Immature natural killer cell (primary cell): ENCODE measurements around the gene RFESD. TPM values are rescaled to one million over a fixed set of nuclear protein-coding genes. Genes with fewer than 3 reads are reported as not detected.

Source experiments
- DNase-seq, 3 donors: peaks; one replicate each; pipeline ENCODE4 v3.0.0; 2022; ENCODE audit warnings: mixed read lengths in 1 of 3
- H3K27ac Mint-ChIP-seq, 6 donors: one replicate each; pipeline ENCODE4 v1.8.0; 2020; ENCODE audit warnings: mixed read lengths in 6 of 6, mild to moderate bottlenecking in 5 of 6, inconsistent platforms in 4 of 6, moderate library complexity in 3 of 6
- H3K27me3 Mint-ChIP-seq, 3 donors: one replicate each; pipeline ENCODE4 v1.8.0; 2020 to 2021; ENCODE audit warnings: low read depth in 3 of 3, mild to moderate bottlenecking in 3 of 3, mixed read lengths in 3 of 3, moderate library complexity in 3 of 3, inconsistent platforms in 1 of 3
- H3K36me3 Mint-ChIP-seq, 3 donors: one replicate each; pipeline ENCODE4 v1.8.0; 2020; ENCODE audit warnings: mixed read lengths in 3 of 3, inconsistent platforms in 2 of 3, mild to moderate bottlenecking in 2 of 3
- H3K4me1 Mint-ChIP-seq, 2 donors: one replicate each; pipeline ENCODE4 v1.8.0; 2020; ENCODE audit warnings: inconsistent platforms in 2 of 2, mild to moderate bottlenecking in 2 of 2, mixed read lengths in 2 of 2, moderate library complexity in 1 of 2
- H3K4me3 Mint-ChIP-seq, 5 donors: one replicate each; pipeline ENCODE4 v1.8.0; 2020; ENCODE audit warnings: mild to moderate bottlenecking in 5 of 5, mixed read lengths in 5 of 5, inconsistent platforms in 3 of 5, moderate library complexity in 3 of 5
- H3K9me3 Mint-ChIP-seq, 6 donors: one replicate each; pipeline ENCODE4 v1.8.0; 2020; ENCODE audit warnings: mild to moderate bottlenecking in 6 of 6, mixed read lengths in 6 of 6, inconsistent platforms in 4 of 6, moderate library complexity in 3 of 6
- polyA plus RNA-seq, 3 donors: library from polyadenylated mRNA; unstranded; fragments of 300-500 nt; fragmentation: Illumina TruSeq; gene quantifications; one replicate each; pipeline ENCODE4 v1.2.3, GENCODE V29; 2021

The RFESD gene
- polyA plus RNA-seq, 3 donors from 2014 or later: 0.98 to 9.3 (median 2.4) TPM

DNA sequence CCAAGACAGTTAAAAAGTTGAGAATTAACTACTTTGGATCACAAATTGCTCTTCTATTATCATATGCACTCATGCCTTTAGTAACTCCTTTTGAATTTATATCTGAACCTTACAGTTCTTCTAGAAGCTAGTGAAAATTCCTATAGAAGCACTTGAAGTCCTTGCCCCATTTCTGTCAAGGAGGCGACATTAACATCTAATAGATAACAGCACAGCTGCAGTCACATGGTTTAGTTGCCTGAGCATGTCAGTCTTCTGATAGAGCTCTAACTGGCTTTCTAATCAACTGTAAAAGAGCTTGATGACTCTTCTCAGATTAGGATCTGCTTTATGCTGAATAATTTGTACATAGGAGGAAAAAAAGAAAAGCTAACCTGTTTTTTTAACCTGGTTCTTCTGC, 9.0 kb downstream of the RFESD start:
- H3K9me3 Mint-ChIP-seq: no peaks in the 10 kb centered on the region

DNA sequence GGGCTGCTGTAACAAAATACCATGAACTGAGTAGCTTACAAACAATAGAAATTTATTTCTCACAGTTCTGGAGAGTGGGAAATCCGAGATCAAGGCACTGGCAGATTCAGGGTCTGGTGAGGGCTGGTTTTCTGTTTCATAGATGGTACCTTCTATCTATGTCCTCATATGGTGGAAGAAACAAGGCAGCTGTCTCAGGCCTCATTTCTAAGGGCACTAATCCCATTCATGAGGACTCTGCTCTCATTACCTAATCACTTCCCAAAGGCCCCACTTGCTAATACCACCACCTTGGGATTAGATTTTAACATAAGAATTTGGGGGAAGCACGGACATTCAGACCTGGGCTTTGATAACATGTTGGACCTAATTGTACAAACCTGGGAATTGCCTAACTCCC, 13.5 kb downstream of the RFESD start:
- no peak for DNase-seq
- peaks cover 4 to 8% (median 6%) of the 10 kb centered on the region in 3 donors for H3K36me3 Mint-ChIP-seq
- no peaks in the 10 kb centered on the region for H3K27me3 Mint-ChIP-seq
- H3K9me3 Mint-ChIP-seq: no peaks in the 10 kb centered on the region
- no peak overlapping the region for H3K4me3 Mint-ChIP-seq
- H3K4me1 Mint-ChIP-seq: peaks cover 1 to 6% of the 10 kb centered on the region in 2 donors
- no peak overlapping the region for H3K27ac Mint-ChIP-seq

More for the DNA sequence above, 9.0 kb downstream of the RFESD start:
- no peaks in the 10 kb centered on the region for H3K27me3 Mint-ChIP-seq
- peaks cover 7 to 15% (median 12%) of the 10 kb centered on the region in 3 donors for H3K36me3 Mint-ChIP-seq
- DNase-seq: no peak
- no peaks in the 10 kb centered on the region for H3K4me1 Mint-ChIP-seq
- no peak overlapping the region for H3K27ac Mint-ChIP-seq
- no peak overlapping the region for H3K4me3 Mint-ChIP-seq

GRCh38 chr5:95662946-95663345, 16.4 kb downstream of the RFESD start:
- Mint-ChIP-seq H3K4me1 (peaks cover 1 to 6% of the 10 kb centered on the region in 2 donors), H3K4me3 (no peak overlapping the region), H3K9me3 (no peaks in the 10 kb centered on the region), H3K36me3 (peaks cover 0 to 8% (median 4%) of the 10 kb centered on the region in 3 donors), H3K27ac (no peak overlapping the region), H3K27me3 (no peaks in the 10 kb centered on the region)
- DNase-seq: no peak

- peak; percentile 23 to 39 (median 37) for DNase-seq
- no peaks in the 10 kb centered on the region for H3K27me3 Mint-ChIP-seq
- H3K27ac Mint-ChIP-seq: no peak overlapping the region
- H3K4me1 Mint-ChIP-seq: peaks cover 1 to 6% of the 10 kb centered on the region in 2 donors
- H3K9me3 Mint-ChIP-seq: no peaks in the 10 kb centered on the region
- H3K36me3 Mint-ChIP-seq: peaks cover 0 to 1% (median 0%) of the 10 kb centered on the region in 3 donors
- H3K4me3 Mint-ChIP-seq: no peak overlapping the region
Measured at GRCh38 chr5:95664204-95664786, 17.7 kb downstream of the RFESD start.

DNA sequence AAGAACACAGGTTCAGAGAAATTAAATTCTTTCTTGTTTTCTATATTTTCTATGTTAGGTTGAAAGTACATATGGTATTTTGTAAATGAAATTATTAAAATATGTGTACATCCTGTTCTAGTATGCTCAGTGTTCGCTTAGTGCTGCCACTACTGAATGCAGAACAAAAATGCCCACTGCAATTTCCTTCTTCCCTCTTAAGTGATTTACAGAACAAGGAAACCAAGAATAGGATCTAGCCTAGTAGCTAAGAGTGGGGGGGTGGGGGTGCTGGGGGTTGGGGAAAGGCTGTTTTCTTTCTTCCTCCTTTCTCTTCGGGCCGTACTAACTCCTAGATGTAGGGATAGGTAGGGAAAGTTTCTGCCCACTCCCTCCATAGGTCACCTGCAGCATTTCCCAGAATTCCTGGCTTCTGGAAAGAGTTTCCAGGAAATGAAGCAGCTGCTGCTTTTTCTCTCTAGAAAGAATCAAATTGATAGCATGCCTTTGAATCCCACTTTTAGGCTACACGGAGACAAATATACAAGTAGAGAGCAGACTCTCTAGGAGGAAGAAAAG, 20.6 kb downstream of the RFESD start:
- Mint-ChIP-seq H3K36me3 (no peaks in the 10 kb centered on the region), H3K4me1 (peaks cover 1 to 6% of the 10 kb centered on the region in 2 donors), H3K27me3 (no peaks in the 10 kb centered on the region), H3K9me3 (no peaks in the 10 kb centered on the region), H3K27ac (no peak overlapping the region), H3K4me3 (no peak overlapping the region)
- no peak for DNase-seq

DNA sequence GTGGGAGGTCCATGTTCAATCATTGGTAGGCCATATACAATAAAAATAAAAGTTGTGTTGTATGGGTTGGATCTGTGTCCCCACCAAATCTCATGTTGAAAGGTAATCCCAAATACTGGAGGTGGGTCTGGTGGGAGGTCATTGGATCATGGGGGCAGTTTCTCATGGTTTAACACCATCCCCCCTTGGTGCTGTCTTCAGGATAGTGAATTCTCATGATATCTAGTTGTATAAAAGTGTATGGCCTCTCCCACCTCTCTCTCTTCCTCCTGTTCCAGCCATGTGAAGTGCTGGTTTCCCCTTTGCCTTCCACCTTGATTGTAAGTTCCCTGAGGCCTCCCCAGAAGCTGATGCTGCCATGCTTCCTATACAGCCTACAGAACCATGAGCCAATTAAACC, 21.1 kb downstream of the RFESD start:
- H3K9me3 Mint-ChIP-seq: no peaks in the 10 kb centered on the region
- no peaks in the 10 kb centered on the region for H3K27me3 Mint-ChIP-seq
- no peak for DNase-seq
- no peaks in the 10 kb centered on the region for H3K36me3 Mint-ChIP-seq
- peaks cover 1 to 6% of the 10 kb centered on the region in 2 donors for H3K4me1 Mint-ChIP-seq
- H3K27ac Mint-ChIP-seq: peak overlapping the region in 1 of 6 donors; percentile 73
- no peak overlapping the region for H3K4me3 Mint-ChIP-seq

DNA sequence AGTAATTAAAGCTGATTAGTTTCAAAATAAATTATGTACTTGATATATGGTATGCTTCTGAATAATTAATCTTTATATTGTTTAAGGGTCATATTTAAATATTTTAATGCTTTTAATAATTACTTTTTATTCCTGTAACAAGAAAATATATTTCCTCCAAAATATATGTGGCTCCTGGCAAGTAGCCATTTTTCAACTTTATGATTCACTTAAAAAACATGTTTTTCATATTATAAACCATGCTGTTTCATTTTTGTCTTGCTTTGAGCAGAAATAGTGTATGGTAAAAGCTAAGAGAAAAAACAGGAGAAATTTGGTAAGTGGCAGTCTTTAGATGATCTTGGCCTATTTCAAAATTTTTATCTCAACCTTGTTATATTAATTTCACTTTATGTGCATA, 21.6 kb downstream of the RFESD start:
- H3K27ac Mint-ChIP-seq: peak overlapping the region in 1 of 6 donors; percentile 73
- no peaks in the 10 kb centered on the region for H3K9me3 Mint-ChIP-seq
- DNase-seq: no peak
- H3K4me1 Mint-ChIP-seq: peaks cover 1 to 6% of the 10 kb centered on the region in 2 donors
- no peaks in the 10 kb centered on the region for H3K27me3 Mint-ChIP-seq
- no peaks in the 10 kb centered on the region for H3K36me3 Mint-ChIP-seq
- H3K4me3 Mint-ChIP-seq: no peak overlapping the region

DNA sequence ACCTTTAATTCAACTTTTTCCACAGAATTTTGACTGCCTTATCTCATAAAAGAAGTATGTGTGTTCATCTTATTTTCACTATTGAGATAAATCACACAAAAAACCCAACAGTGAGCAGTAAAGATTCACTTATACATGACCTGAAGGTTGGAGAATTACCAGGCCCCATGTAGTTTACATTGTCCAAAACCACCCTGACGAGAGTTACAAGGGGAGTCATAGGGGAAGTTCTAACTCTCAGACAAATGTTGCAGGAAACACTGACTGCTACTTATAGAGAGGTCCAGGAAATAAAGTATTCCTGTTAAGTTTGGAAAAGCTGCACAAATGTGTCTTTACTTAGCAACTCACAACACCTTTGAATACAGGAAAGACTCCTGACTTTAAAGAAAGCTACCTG, 22.2 kb downstream of the RFESD start:
- H3K36me3 Mint-ChIP-seq: no peaks in the 10 kb centered on the region
- H3K27me3 Mint-ChIP-seq: no peaks in the 10 kb centered on the region
- no peaks in the 10 kb centered on the region for H3K9me3 Mint-ChIP-seq
- no peak for DNase-seq
- H3K4me3 Mint-ChIP-seq: no peak overlapping the region
- no peak overlapping the region for H3K27ac Mint-ChIP-seq
- peaks cover 1 to 6% of the 10 kb centered on the region in 2 donors for H3K4me1 Mint-ChIP-seq

DNA sequence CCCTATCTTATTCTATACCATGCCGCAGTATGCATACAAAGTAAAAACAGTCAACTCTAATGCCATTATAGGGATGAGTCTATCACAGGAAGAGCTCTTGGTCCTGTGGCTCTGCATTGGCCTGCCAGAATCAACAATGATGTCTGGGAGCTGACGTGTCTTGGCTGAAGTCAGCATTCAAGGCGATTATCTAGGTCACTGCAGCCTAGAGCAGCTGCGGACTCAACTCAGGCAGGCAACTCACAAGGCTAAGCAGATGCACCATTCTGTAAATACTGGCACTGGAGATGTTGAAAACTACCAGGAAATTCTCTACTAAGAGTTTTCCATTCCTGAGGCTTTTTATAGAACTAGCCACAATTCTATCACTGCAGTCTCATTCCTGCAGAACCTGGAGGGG, 23.0 kb downstream of the RFESD start:
- Mint-ChIP-seq H3K36me3 (no peaks in the 10 kb centered on the region), H3K27me3 (no peaks in the 10 kb centered on the region), H3K4me1 (no peaks in the 10 kb centered on the region), H3K4me3 (no peak overlapping the region), H3K9me3 (no peaks in the 10 kb centered on the region), H3K27ac (no peak overlapping the region)
- DNase-seq: no peak

GRCh38 chr5:95669985-95670384, 23.4 kb downstream of the RFESD start:
- Mint-ChIP-seq H3K4me3 (no peak overlapping the region), H3K36me3 (no peaks in the 10 kb centered on the region), H3K27ac (no peak overlapping the region), H3K9me3 (no peaks in the 10 kb centered on the region), H3K4me1 (no peaks in the 10 kb centered on the region), H3K27me3 (no peaks in the 10 kb centered on the region)
- no peak for DNase-seq

DNA sequence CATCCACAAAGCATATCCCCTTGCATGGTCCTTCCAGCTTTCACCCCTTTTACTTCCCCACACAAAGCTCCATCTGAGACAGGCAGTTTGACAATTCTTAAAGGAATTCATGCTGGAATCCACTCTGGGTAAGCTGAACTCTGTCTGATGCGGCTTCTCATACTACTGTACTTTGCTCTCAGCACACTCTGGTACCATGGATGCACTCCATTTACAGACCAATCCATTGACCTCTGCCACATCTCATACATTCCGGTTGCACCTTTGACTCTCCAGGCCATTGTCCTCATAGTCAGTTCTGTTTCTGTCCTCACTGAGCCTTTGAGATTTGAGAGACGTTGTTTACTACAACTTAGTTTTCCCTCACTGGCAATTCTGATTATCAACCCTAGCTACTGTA, 24.0 kb downstream of the RFESD start:
- no peak for DNase-seq
- no peaks in the 10 kb centered on the region for H3K36me3 Mint-ChIP-seq
- no peak overlapping the region for H3K4me3 Mint-ChIP-seq
- H3K27me3 Mint-ChIP-seq: no peaks in the 10 kb centered on the region
- H3K27ac Mint-ChIP-seq: no peak overlapping the region
- H3K9me3 Mint-ChIP-seq: no peaks in the 10 kb centered on the region
- no peaks in the 10 kb centered on the region for H3K4me1 Mint-ChIP-seq

- Mint-ChIP-seq H3K36me3 (peaks cover 0 to 2% (median 0%) of the 10 kb centered on the region in 3 donors), H3K27ac (no peak overlapping the region), H3K9me3 (no peaks in the 10 kb centered on the region), H3K27me3 (no peaks in the 10 kb centered on the region), H3K4me1 (no peaks in the 10 kb centered on the region), H3K4me3 (no peak overlapping the region)
- no peak for DNase-seq
Measured at GRCh38 chr5:95671826-95672225, 25.2 kb downstream of the RFESD start.

GRCh38 chr5:95672641-95673040, 26.1 kb downstream of the RFESD start:
- DNase-seq: no peak
- Mint-ChIP-seq H3K4me1 (no peaks in the 10 kb centered on the region), H3K4me3 (no peak overlapping the region), H3K36me3 (peaks cover 0 to 4% (median 0%) of the 10 kb centered on the region in 3 donors), H3K27me3 (no peaks in the 10 kb centered on the region), H3K9me3 (no peaks in the 10 kb centered on the region), H3K27ac (no peak overlapping the region)

DNA sequence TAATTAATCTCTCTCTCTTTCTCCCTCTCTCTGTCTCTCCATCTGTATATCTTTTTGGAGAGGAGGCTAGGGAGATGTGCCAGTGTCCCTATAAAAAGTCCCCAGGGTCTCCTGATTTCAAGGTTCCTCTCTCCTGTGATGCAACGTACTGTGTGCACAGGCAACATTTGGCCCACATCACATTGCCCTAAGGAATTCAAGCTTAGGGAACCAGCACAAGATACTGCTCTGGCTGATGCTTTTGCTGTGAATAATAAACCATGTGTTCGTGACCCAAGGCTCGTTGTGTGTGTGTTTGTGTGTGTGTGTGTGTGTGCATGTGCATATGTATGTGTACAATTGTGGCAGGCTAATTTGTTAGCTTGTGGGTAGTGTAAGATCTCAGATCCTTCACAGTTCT, 26.5 kb downstream of the RFESD start:
- H3K27ac Mint-ChIP-seq: no peak overlapping the region
- H3K36me3 Mint-ChIP-seq: peaks cover 0 to 4% (median 0%) of the 10 kb centered on the region in 3 donors
- H3K27me3 Mint-ChIP-seq: no peaks in the 10 kb centered on the region
- H3K4me1 Mint-ChIP-seq: no peaks in the 10 kb centered on the region
- DNase-seq: no peak
- H3K4me3 Mint-ChIP-seq: no peak overlapping the region
- H3K9me3 Mint-ChIP-seq: no peaks in the 10 kb centered on the region

DNA sequence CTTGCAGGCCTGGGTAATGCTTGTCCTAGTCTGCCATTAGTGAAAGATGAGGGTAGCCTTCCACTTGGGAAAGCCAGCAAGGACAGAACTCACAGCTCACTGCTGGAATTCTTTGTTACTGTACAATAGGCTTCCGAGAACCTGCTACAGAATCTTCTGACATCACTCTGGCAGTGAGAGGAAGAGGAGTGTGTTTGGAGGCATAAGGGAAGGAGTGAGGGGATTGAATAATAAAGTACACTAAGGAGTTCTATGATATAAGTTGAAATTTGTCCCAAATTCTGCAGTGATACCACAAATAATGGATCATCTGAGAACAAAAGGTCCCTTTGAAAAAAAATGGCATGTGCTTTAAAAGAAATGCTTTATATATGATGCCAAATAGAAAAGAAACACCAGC, 36.3 kb downstream of the RFESD start, which contains the start of gene SPATA9:
Gene SPATA9 (minus strand): TSS at position 101 of the 400 bp plus-strand sequence. CDS start 137 bp downstream, outside the sequence.
- no peak within 1 kb of the TSS for H3K27ac Mint-ChIP-seq
- peaks cover 6 to 25% (median 10%) of the 10 kb centered on the region in 3 donors for H3K36me3 Mint-ChIP-seq
- peaks cover 0 to 1% (median 0%) of the 10 kb centered on the region in 3 donors for H3K27me3 Mint-ChIP-seq
- H3K9me3 Mint-ChIP-seq: no peaks in the 10 kb centered on the region
- no peak within 1 kb of the TSS for H3K4me3 Mint-ChIP-seq
- H3K4me1 Mint-ChIP-seq: no peaks in the 10 kb centered on the region
- no peak for DNase-seq
